Muscle layer of duodenum (tissue), 2 donors: Measurements from ENCODE around the gene ZBTB49.
"Not testable (repeated sequence)": the region's sequence is repeated elsewhere in the genome, so short reads cannot be mapped to it uniquely, and the experiment has no call there.

Experiments
- H3K27ac ChIP-seq: one replicate; pipeline ENCODE4 v1.7.0; 2013; ENCODE audit warnings: mild to moderate bottlenecking, low read length
- H3K27me3 ChIP-seq: one replicate; pipeline ENCODE4 v1.7.0; 2013; ENCODE audit warnings: low read depth, mild to moderate bottlenecking, control low read depth, low read length
- H3K36me3 ChIP-seq, 2 donors: one replicate each; pipeline ENCODE4 v1.7.0; 2013; ENCODE audit warnings: low read length in 2 of 2, control low read depth in 1 of 2, mild to moderate bottlenecking in 1 of 2; ENCODE audit not compliant: insufficient read depth in 2 of 2, control insufficient read depth in 1 of 2
- H3K4me1 ChIP-seq, 2 donors: one replicate each; pipeline ENCODE4 v1.7.0; 2013; ENCODE audit warnings: low read length in 2 of 2, mild to moderate bottlenecking in 2 of 2, control low read depth in 1 of 2, moderate library complexity in 1 of 2; ENCODE audit not compliant: insufficient read depth in 2 of 2, control insufficient read depth in 1 of 2
- H3K4me3 ChIP-seq, 2 donors: one replicate each; pipeline ENCODE4 v1.7.0; 2013; ENCODE audit warnings: low read length in 2 of 2, low read depth in 1 of 2, mild to moderate bottlenecking in 1 of 2
- H3K9me3 ChIP-seq, 2 donors: one replicate each; pipeline ENCODE4 v1.7.0; 2013; ENCODE audit warnings: low read length in 2 of 2, control low read depth in 1 of 2, mild to moderate bottlenecking in 1 of 2; ENCODE audit not compliant: control insufficient read depth in 1 of 2
- donor health status: healthy.

ZBTB49 gene

GRCh38 chr4:4289941-4290850 is at the start of gene ZBTB49, which contains the start of gene LYAR:
Gene ZBTB49, plus strand, starts transcription at chr4:4290251. Its CDS starts 9,695 bp downstream, at chr4:4299946.
Gene LYAR, minus strand, starts transcription at chr4:4290154. Its CDS starts 6,412 bp downstream, at chr4:4283742.
- Histone ChIP-seq H3K27me3 (no peaks in the 10 kb centered on the region), H3K9me3 (no peaks in the 10 kb centered on the region), H3K36me3 (peaks cover 4 to 10% of the 10 kb centered on the region in 2 donors), H3K27ac (peak within 1 kb of the TSS; percentile 70), H3K4me1 (peaks cover 18 to 25% of the 10 kb centered on the region in 2 donors), H3K4me3 (peak within 1 kb of the TSS; percentile 87 to 99)

GRCh38 chr4:4245172-4245571 is 44.9 kb upstream of the ZBTB49 start:
- Histone ChIP-seq H3K4me1 (peaks cover 11 to 19% of the 10 kb centered on the region in 2 donors), H3K27ac (no peak overlapping the region), H3K27me3 (no peaks in the 10 kb centered on the region)

DNA sequence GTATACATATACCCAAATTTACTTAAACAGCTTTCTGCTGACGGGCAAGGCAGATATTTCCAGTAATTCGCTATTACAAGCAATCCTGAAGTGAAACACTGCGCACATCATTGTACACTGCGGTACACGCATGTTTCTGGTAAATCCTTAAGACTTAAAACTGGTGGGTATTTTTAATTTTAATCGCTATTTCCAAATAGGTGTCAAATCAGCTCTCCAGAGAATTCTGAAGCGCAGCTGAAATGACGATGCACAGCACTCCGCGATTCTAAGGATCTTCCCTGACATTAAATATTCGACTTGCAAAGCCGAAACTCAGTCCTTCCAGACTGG is 42.4 kb upstream of the ZBTB49 start:
- no peaks in the 10 kb centered on the region for H3K9me3 ChIP-seq
- peaks cover 21 to 24% of the 10 kb centered on the region in 2 donors for H3K36me3 ChIP-seq
- peak overlapping the region; percentile 89 to 99 for H3K4me3 ChIP-seq
- peak overlapping the region; percentile 97 for H3K27ac ChIP-seq
- H3K27me3 ChIP-seq = no peaks in the 10 kb centered on the region
- H3K4me1 ChIP-seq = peaks cover 11 to 19% of the 10 kb centered on the region in 2 donors

More at GRCh38 chr4:4245172-4245571, 44.9 kb upstream of the ZBTB49 start:
- Histone ChIP-seq H3K9me3 (no peaks in the 10 kb centered on the region), H3K4me3 (no peak overlapping the region), H3K36me3 (peaks cover 26 to 47% of the 10 kb centered on the region in 2 donors)

DNA sequence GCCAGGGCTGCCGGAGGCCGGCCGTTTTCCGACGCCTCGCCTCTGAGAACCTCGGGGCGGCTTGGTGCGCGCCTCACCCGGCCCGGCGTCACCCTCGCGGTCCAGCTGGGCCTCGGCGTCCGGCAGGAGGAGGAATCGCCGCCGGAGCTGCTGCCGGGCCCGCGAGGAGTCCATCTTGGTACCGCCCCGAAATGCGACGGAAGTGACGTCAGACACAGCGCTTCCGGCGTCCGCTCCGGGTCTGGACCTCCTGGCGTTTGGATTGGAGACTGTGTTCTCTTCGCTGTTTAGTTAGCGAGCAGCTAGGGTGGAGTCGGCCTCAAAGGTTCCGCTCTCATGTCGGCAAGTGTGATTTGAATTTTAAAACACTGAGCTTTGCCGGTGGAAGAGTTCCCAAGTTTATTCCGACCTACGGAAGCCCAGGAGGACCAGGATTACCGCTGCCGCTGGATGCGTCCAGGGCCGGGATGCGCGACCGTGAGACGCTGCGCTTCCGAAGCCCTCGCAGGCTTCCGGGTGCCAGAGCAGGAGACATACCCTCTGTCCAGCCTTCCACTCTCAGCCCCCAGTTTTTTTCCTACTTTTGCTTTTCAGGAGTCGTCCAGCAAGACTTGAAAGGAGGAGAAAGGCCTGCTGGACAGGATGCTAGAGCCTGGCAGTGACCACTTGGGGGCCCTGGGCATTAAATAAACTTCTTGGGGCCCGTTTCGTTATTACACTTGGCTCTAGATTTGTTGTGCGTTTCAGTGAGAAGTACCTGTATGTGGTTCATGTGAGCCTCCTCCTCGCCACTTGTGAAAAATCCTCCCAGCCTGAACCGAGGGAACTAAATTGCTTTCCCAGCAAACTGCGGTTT is 41.8 kb upstream of the ZBTB49 start, which contains the start of gene TMEM128:
TSS of gene TMEM128 (minus strand) at position 195 of the 856 bp plus-strand sequence. CDS start at position 174, 21 bp downstream.
- peak within 1 kb of the TSS; percentile 89 to 99 for H3K4me3 ChIP-seq

DNA sequence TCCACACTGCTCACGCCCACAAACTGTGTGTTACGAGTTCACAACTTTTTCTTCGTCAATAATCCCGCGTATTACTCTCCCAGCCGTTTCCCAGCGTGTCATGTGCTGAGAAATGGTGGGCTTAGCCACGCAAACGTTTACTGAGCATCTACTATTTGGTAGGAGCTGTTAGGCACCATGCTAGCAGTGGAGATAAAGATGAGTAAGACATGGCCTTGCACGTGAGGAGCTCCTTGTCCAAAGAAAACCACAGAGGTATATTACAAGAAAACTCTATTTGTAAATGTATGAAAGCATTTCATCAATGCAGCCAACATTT is 41.2 kb upstream of the ZBTB49 start:
- Histone ChIP-seq H3K9me3 (no peaks in the 10 kb centered on the region), H3K4me1 (peaks cover 11 to 19% of the 10 kb centered on the region in 2 donors), H3K4me3 (peak overlapping the region; percentile 89 to 99), H3K27ac (peak overlapping the region; percentile 97), H3K36me3 (peaks cover 15 to 17% of the 10 kb centered on the region in 2 donors), H3K27me3 (no peaks in the 10 kb centered on the region)

More for the DNA sequence above, 41.8 kb upstream of the ZBTB49 start, which contains the start of gene TMEM128:
- H3K36me3 ChIP-seq = peaks cover 21 to 23% of the 10 kb centered on the region in 2 donors
- H3K9me3 ChIP-seq = no peaks in the 10 kb centered on the region
- H3K27ac ChIP-seq = peak within 1 kb of the TSS; percentile 97
- H3K27me3 ChIP-seq = no peaks in the 10 kb centered on the region
- H3K4me1 ChIP-seq = peaks cover 11 to 19% of the 10 kb centered on the region in 2 donors

DNA sequence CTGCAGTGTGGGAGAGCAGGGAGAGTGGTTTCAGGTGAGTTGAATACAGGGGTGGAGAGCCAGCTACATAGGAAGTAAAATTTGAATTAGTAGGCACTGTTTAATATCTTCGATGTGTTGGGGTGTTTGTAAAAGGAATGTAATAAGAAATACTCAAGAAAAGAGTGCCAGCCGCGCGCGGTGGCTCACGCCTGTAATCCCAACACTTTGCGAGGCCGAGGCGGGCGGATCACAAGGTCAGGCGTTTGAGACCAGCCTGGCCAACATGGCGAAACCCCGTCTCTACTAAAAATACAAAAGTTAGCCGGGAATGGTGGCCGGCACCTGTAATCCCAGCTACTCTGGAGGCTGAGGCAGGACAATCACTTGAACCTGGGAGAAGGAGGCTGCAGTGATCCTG is 40.7 kb upstream of the ZBTB49 start:
- H3K9me3 ChIP-seq, H3K27me3 ChIP-seq: not testable (repeated sequence)
- peaks cover 11 to 19% of the 10 kb centered on the region in 2 donors for H3K4me1 ChIP-seq
- H3K27ac ChIP-seq = peak overlapping the region; percentile 97
- peak overlapping the region in 1 of 2 donors; percentile 89 for H3K4me3 ChIP-seq
- peaks cover 11 to 12% of the 10 kb centered on the region in 2 donors for H3K36me3 ChIP-seq

- H3K4me3 ChIP-seq = no peak overlapping the region
- peaks cover 6% of the 10 kb centered on the region in 2 donors for H3K36me3 ChIP-seq
- no peak overlapping the region for H3K27ac ChIP-seq
- peaks cover 11 to 19% of the 10 kb centered on the region in 2 donors for H3K4me1 ChIP-seq
- H3K27me3 ChIP-seq = no peaks in the 10 kb centered on the region
- no peaks in the 10 kb centered on the region for H3K9me3 ChIP-seq
Observed at GRCh38 chr4:4249866-4250265, 40.2 kb upstream of the ZBTB49 start.

- Histone ChIP-seq H3K4me1 (no peaks in the 10 kb centered on the region), H3K27me3 (no peaks in the 10 kb centered on the region), H3K27ac (no peak overlapping the region), H3K9me3 (no peaks in the 10 kb centered on the region), H3K36me3 (no peaks in the 10 kb centered on the region), H3K4me3 (no peak overlapping the region)
Observed at GRCh38 chr4:4254199-4254598, 35.9 kb upstream of the ZBTB49 start.

GRCh38 chr4:4254666-4255065 is 35.4 kb upstream of the ZBTB49 start:
- no peaks in the 10 kb centered on the region for H3K36me3 ChIP-seq
- H3K4me3 ChIP-seq = no peak overlapping the region
- peaks cover 0 to 4% of the 10 kb centered on the region in 2 donors for H3K4me1 ChIP-seq
- no peak overlapping the region for H3K27ac ChIP-seq
- H3K9me3 ChIP-seq = no peaks in the 10 kb centered on the region
- no peaks in the 10 kb centered on the region for H3K27me3 ChIP-seq

DNA sequence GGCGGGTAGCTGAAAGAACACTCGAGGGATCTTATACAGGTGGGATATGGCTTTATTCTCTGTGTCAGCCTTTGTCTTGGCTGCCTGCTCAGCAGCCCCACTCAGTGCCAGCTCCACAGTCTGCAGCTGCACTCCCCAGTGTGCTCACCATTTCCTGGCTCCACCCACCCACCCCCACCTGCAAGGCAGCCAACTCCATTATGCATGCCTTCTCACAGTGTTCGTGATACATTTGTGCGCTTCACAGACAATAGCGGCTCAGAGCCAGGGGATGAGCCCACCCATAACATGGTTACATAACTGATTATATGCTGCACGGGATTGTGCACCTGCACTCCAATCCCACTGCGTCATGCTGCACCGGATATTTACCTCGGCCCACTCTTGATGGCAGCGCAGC is 33.3 kb upstream of the ZBTB49 start:
- Histone ChIP-seq H3K9me3 (no peaks in the 10 kb centered on the region), H3K4me1 (peaks cover 0 to 5% of the 10 kb centered on the region in 2 donors), H3K27ac (no peak overlapping the region), H3K36me3 (no peaks in the 10 kb centered on the region), H3K4me3 (no peak overlapping the region), H3K27me3 (no peaks in the 10 kb centered on the region)

- not testable (repeated sequence) for H3K4me1 ChIP-seq, H3K27me3 ChIP-seq, H3K9me3 ChIP-seq, H3K27ac ChIP-seq, H3K4me3 ChIP-seq, H3K36me3 ChIP-seq
Observed at GRCh38 chr4:4257705-4258104, 32.3 kb upstream of the ZBTB49 start.
